Pulmonary artery endothelial cell (primary cell): ENCODE measurements around the gene NUP133. TPM values are rescaled to one million over a fixed set of nuclear protein-coding genes. Genes with fewer than 3 reads are reported as not detected.

ENCODE experiments used
- total RNA-seq: library from RNA; depleted of rRNA; stranded (reverse); fragments of >200 nt; gene quantifications from 2 replicates; pipeline ENCODE4 v1.2.3, GENCODE V29; 2014

The NUP133 gene
- total RNA-seq, 1 donor from 2014 or later: 39.2 TPM

Other genes with a start within 250 kb of the NUP133 start
- 20.0 and 26.5 TPM in 2 replicates for gene RAB4A, start 237.2 kb downstream of the NUP133 start, total RNA-seq
- 5.9 and 8.5 TPM in 2 replicates for gene CCSAP, start 165.3 kb downstream of the NUP133 start, total RNA-seq
- not detected in 2 replicates for gene ACTA1, start 74.2 kb downstream of the NUP133 start, total RNA-seq
- 23.6 and 32.0 TPM in 2 replicates for gene ABCB10, start 50.4 kb upstream of the NUP133 start, total RNA-seq
- gene TAF5L, start 117.8 kb upstream of the NUP133 start, total RNA-seq: 26.4 and 26.5 TPM in 2 replicates
- gene URB2, start 117.9 kb upstream of the NUP133 start, total RNA-seq: 16.6 and 21.8 TPM in 2 replicates